HEK293 (cell line): Measurements from ENCODE around the gene RELT.
A peak's percentile ranks its signal among the peaks of the same experiment; 100 is the strongest.

Experiments
- GFI1B ChIP-seq: fragments of 450-650 bp; formaldehyde crosslinking; IDR thresholded peaks from 2 replicates; pipeline ENCODE4 v1.5.1; 2016; ENCODE audit warnings: missing biosample characterization, missing genetic modification characterization
- GLIS1 ChIP-seq: fragments of 450-650 bp; formaldehyde crosslinking; IDR thresholded peaks from 2 replicates; pipeline ENCODE4 v1.5.1; 2016; ENCODE audit warnings: missing biosample characterization, missing genetic modification characterization
- HOXC10 ChIP-seq: sonication (generic); formaldehyde crosslinking; IDR thresholded peaks from 2 replicates; pipeline ENCODE4 v1.8.1; 2023; ENCODE audit warnings: mild to moderate bottlenecking, missing genetic modification reagents
- KLF1 ChIP-seq: fragments of 450-650 bp; formaldehyde crosslinking; IDR thresholded peaks from 2 replicates; pipeline ENCODE4 v1.5.1; 2016; ENCODE audit warnings: missing biosample characterization, missing genetic modification characterization
- KLF8 ChIP-seq: fragments of 450-650 bp; formaldehyde crosslinking; IDR thresholded peaks from 2 replicates; pipeline ENCODE4 v1.5.1; 2016; ENCODE audit warnings: missing biosample characterization, missing genetic modification characterization
- KLF9 ChIP-seq: fragments of 450-650 bp; formaldehyde crosslinking; IDR thresholded peaks from 2 replicates; pipeline ENCODE4 v1.5.1; 2016; ENCODE audit warnings: missing biosample characterization, missing genetic modification characterization, low read depth
- MZF1 ChIP-seq: fragments of 450-650 bp; formaldehyde crosslinking; IDR thresholded peaks from 2 replicates; pipeline ENCODE4 v1.5.1; 2017; ENCODE audit warnings: missing biosample characterization, missing genetic modification characterization, borderline replicate concordance
- RBAK ChIP-seq: fragments of 450-650 bp; formaldehyde crosslinking; IDR thresholded peaks from 2 replicates; pipeline ENCODE4 v1.5.1; 2016; ENCODE audit warnings: missing biosample characterization, missing genetic modification characterization
- SCRT2 ChIP-seq: fragments of 450-650 bp; formaldehyde crosslinking; IDR thresholded peaks from 2 replicates; pipeline ENCODE4 v1.5.1; 2016; ENCODE audit warnings: missing biosample characterization, missing genetic modification characterization
- WT1 ChIP-seq: fragments of 450-650 bp; formaldehyde crosslinking; IDR thresholded peaks from 2 replicates; pipeline ENCODE4 v1.5.1; 2016; ENCODE audit warnings: missing biosample characterization, missing genetic modification characterization
- ZBTB21 ChIP-seq: fragments of 450-650 bp; formaldehyde crosslinking; IDR thresholded peaks from 2 replicates; pipeline ENCODE4 v1.5.1; 2017; ENCODE audit warnings: missing biosample characterization, missing genetic modification characterization
- ZBTB48 ChIP-seq: fragments of 450-650 bp; formaldehyde crosslinking; IDR thresholded peaks from 2 replicates; pipeline ENCODE4 v1.5.1; 2016; ENCODE audit warnings: missing biosample characterization, missing genetic modification characterization
- ZBTB7A ChIP-seq: fragments of 450-650 bp; formaldehyde crosslinking; IDR thresholded peaks from 2 replicates; pipeline ENCODE4 v1.5.1; 2016; ENCODE audit warnings: low read depth, missing biosample characterization, missing genetic modification characterization
- ZNF112 ChIP-seq: fragments of 450-650 bp; formaldehyde crosslinking; IDR thresholded peaks from 2 replicates; pipeline ENCODE4 v1.5.0; 2017; ENCODE audit warnings: missing biosample characterization, missing genetic modification characterization
- ZNF16 ChIP-seq: fragments of 450-650 bp; formaldehyde crosslinking; IDR thresholded peaks from 2 replicates; pipeline ENCODE4 v1.5.1; 2016; ENCODE audit warnings: low read depth, missing biosample characterization, missing genetic modification characterization
- ZNF184 ChIP-seq: fragments of 450-650 bp; IDR thresholded peaks from 2 replicates; pipeline ENCODE4 v1.5.1; 2018; ENCODE audit warnings: missing biosample characterization, mild to moderate bottlenecking, missing genetic modification characterization
- ZNF202 ChIP-seq: fragments of 450-650 bp; formaldehyde crosslinking; IDR thresholded peaks from 2 replicates; pipeline ENCODE4 v1.5.1; 2016; ENCODE audit warnings: missing biosample characterization, missing genetic modification characterization, borderline replicate concordance
- ZNF341 ChIP-seq: fragments of 450-650 bp; formaldehyde crosslinking; IDR thresholded peaks from 2 replicates; pipeline ENCODE4; 2016; ENCODE audit warnings: low read depth, missing biosample characterization, missing genetic modification characterization
- ZNF473 ChIP-seq: fragments of 450-650 bp; formaldehyde crosslinking; IDR thresholded peaks from 2 replicates; pipeline ENCODE4 v1.5.1; 2017; ENCODE audit warnings: missing biosample characterization, missing genetic modification characterization
- ZNF514 ChIP-seq: fragments of 450-650 bp; formaldehyde crosslinking; IDR thresholded peaks from 2 replicates; pipeline ENCODE4 v1.5.1; 2016; ENCODE audit warnings: missing biosample characterization, missing genetic modification characterization
- ZNF596 ChIP-seq: fragments of 450-650 bp; IDR thresholded peaks from 2 replicates; pipeline ENCODE4 v1.5.0; 2018; ENCODE audit warnings: missing biosample characterization, mild to moderate bottlenecking, missing genetic modification characterization, moderate library complexity
- ZNF621 ChIP-seq: fragments of 450-650 bp; formaldehyde crosslinking; IDR thresholded peaks from 2 replicates; pipeline ENCODE4 v1.5.1; 2017; ENCODE audit warnings: missing biosample characterization, missing genetic modification characterization
- ZNF658 ChIP-seq: fragments of 450-650 bp; formaldehyde crosslinking; IDR thresholded peaks from 2 replicates; pipeline ENCODE4; 2016; ENCODE audit warnings: missing biosample characterization, missing genetic modification characterization
- ZNF701 ChIP-seq: fragments of 450-650 bp; formaldehyde crosslinking; IDR thresholded peaks from 2 replicates; pipeline ENCODE4 v1.5.1; 2016; ENCODE audit warnings: missing biosample characterization, missing genetic modification characterization
- ZNF707 ChIP-seq: fragments of 450-650 bp; formaldehyde crosslinking; IDR thresholded peaks from 2 replicates; pipeline ENCODE4 v1.5.1; 2016; ENCODE audit warnings: missing biosample characterization, missing genetic modification characterization
- ZNF768 ChIP-seq: fragments of 450-650 bp; formaldehyde crosslinking; IDR thresholded peaks from 2 replicates; pipeline ENCODE4 v1.5.1; 2018; ENCODE audit warnings: missing biosample characterization, mild to moderate bottlenecking, missing genetic modification characterization
- TF ChIP-seq, protein P1 (sequence below): fragments of 450-650 bp; formaldehyde crosslinking; IDR thresholded peaks from 2 replicates; pipeline ENCODE4 v1.5.1; 2017; ENCODE audit warnings: missing biosample characterization, missing genetic modification characterization
- TF ChIP-seq, protein P2 (sequence below): fragments of 450-650 bp; formaldehyde crosslinking; IDR thresholded peaks from 2 replicates; pipeline ENCODE4 v1.5.1; 2017; ENCODE audit warnings: missing biosample characterization, missing genetic modification characterization
- TF ChIP-seq, protein P3 (sequence below): fragments of 450-650 bp; IDR thresholded peaks from 2 replicates; pipeline ENCODE4 v1.5.1; 2018; ENCODE audit warnings: missing biosample characterization, missing genetic modification characterization
- TF ChIP-seq, protein P4 (sequence below): fragments of 450-650 bp; formaldehyde crosslinking; IDR thresholded peaks from 2 replicates; pipeline ENCODE4; 2016; ENCODE audit warnings: missing biosample characterization, missing genetic modification characterization
- TF ChIP-seq, protein P5 (sequence below): fragments of 450-650 bp; formaldehyde crosslinking; IDR thresholded peaks from 2 replicates; pipeline ENCODE4 v1.5.1; 2016; ENCODE audit warnings: missing biosample characterization, missing genetic modification characterization

The RELT gene

DNA sequence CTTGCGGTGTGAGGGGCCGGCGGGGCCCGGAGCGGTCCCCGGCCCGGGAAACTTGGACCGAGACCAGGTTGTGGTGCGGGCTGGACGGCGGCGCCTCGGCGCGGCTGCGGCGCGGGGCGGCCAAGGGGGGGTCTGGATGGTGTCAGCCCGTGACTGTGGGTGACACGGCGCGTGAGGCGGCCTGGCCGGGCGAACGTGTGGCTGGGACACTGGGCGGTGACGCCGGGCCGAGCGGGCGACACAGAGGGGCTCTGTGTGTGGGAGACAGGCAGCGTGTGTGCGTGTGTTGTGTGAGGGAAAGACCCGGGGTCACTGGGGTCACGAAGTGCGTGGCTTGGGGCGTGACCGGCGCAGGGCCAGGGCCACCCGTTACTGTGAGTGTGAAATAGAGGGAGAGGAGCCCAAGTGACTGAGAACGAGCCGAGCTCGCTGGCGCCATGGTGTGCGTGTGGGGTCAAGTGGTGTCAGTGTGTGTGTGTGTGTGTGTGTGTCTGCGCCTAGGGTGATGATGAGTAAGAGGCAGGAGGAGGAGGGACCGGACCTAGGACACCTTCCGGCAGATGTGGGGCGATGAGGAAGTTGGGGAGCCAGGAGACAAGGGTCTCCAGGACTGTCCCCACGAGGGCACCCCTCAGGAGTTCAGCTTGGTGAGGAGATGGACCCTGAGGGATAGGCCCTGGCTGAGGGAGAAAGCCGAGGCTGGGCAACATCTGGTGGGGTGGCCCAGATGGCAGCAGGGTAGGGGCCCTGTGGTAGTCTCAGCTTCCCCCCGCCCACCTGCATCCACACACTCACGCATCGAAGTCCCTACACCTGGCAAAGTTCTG is 817 bp downstream of the RELT start (continued):
- TF ChIP-seq WT1 (tag by site-specific recombination) (peak; percentile 55), ZNF514 (tag by site-specific recombination) (no peak), ZNF596 (tag by site-specific recombination) (no peak), ZNF658 (tag by site-specific recombination) (no peak), KLF9 (tag by site-specific recombination) (peak; percentile 72), RBAK (no peak), GLIS1 (peak; percentile 90), KLF1 (tag by site-specific recombination) (peak; percentile 69), ZNF184 (tag by site-specific recombination) (no peak), KLF8 (tag by site-specific recombination) (peak; percentile 53; the same call in 1 of the 2 replicates), ZNF112 (tag by site-specific recombination) (no peak), ZNF341 (tag by site-specific recombination) (no peak), ZNF621 (tag by site-specific recombination) (no peak), ZNF768 (no peak), ZBTB7A (tag by site-specific recombination) (peak; percentile 94), SCRT2 (tag by site-specific recombination) (no peak), ZNF16 (no peak), ZNF202 (tag by site-specific recombination) (no peak), ZBTB21 (tag by site-specific recombination) (peak; percentile 39; the same call in 1 of the 2 replicates), MZF1 (no peak), HOXC10 (CRISPR knock-in tag) (no peak), ZNF701 (tag by site-specific recombination) (no peak), ZNF473 (tag by site-specific recombination) (no peak; the same call in 1 of the 2 replicates), GFI1B (0 out of 2 replicates have a peak, but pooled peaks have one; percentile 34), ZNF707 (tag by site-specific recombination) (no peak; the same call in 1 of the 2 replicates), ZBTB48 (peak; percentile 91)
- TF ChIP-seq, protein P1, sequence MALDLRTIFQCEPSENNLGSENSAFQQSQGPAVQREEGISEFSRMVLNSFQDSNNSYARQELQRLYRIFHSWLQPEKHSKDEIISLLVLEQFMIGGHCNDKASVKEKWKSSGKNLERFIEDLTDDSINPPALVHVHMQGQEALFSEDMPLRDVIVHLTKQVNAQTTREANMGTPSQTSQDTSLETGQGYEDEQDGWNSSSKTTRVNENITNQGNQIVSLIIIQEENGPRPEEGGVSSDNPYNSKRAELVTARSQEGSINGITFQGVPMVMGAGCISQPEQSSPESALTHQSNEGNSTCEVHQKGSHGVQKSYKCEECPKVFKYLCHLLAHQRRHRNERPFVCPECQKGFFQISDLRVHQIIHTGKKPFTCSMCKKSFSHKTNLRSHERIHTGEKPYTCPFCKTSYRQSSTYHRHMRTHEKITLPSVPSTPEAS (tag by site-specific recombination): peak; percentile 99
- TF ChIP-seq, protein P2, sequence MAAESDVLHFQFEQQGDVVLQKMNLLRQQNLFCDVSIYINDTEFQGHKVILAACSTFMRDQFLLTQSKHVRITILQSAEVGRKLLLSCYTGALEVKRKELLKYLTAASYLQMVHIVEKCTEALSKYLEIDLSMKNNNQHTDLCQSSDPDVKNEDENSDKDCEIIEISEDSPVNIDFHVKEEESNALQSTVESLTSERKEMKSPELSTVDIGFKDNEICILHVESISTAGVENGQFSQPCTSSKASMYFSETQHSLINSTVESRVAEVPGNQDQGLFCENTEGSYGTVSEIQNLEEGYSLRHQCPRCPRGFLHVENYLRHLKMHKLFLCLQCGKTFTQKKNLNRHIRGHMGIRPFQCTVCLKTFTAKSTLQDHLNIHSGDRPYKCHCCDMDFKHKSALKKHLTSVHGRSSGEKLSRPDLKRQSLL (tag by site-specific recombination): no peak
- TF ChIP-seq, protein P3, sequence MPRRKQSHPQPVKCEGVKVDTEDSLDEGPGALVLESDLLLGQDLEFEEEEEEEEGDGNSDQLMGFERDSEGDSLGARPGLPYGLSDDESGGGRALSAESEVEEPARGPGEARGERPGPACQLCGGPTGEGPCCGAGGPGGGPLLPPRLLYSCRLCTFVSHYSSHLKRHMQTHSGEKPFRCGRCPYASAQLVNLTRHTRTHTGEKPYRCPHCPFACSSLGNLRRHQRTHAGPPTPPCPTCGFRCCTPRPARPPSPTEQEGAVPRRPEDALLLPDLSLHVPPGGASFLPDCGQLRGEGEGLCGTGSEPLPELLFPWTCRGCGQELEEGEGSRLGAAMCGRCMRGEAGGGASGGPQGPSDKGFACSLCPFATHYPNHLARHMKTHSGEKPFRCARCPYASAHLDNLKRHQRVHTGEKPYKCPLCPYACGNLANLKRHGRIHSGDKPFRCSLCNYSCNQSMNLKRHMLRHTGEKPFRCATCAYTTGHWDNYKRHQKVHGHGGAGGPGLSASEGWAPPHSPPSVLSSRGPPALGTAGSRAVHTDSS: no peak
- TF ChIP-seq, protein P4, sequence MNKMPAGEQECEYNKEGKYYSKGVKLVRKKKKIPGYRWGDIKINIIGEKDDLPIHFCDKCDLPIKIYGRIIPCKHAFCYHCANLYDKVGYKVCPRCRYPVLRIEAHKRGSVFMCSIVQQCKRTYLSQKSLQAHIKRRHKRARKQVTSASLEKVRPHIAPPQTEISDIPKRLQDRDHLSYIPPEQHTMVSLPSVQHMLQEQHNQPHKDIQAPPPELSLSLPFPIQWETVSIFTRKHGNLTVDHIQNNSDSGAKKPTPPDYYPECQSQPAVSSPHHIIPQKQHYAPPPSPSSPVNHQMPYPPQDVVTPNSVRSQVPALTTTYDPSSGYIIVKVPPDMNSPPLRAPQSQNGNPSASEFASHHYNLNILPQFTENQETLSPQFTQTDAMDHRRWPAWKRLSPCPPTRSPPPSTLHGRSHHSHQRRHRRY: peak; percentile 71; the same call in 1 of the 2 replicates
- TF ChIP-seq, protein P5, sequence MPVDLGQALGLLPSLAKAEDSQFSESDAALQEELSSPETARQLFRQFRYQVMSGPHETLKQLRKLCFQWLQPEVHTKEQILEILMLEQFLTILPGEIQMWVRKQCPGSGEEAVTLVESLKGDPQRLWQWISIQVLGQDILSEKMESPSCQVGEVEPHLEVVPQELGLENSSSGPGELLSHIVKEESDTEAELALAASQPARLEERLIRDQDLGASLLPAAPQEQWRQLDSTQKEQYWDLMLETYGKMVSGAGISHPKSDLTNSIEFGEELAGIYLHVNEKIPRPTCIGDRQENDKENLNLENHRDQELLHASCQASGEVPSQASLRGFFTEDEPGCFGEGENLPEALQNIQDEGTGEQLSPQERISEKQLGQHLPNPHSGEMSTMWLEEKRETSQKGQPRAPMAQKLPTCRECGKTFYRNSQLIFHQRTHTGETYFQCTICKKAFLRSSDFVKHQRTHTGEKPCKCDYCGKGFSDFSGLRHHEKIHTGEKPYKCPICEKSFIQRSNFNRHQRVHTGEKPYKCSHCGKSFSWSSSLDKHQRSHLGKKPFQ (tag by site-specific recombination): 0 out of 2 replicates have a peak, but pooled peaks have one; percentile 48
